A549 (cell line): ENCODE data around the gene TENT4A. TPM values are rescaled to one million over a fixed set of nuclear protein-coding genes. Genes with fewer than 3 reads are reported as not detected.

Experiments used
- ATAC-seq, 2 experiments: fragments of 200-7000 bp in 1 of 2; fragments of >200 bp in 1 of 2; cut with Nextera tagmentation in 1 of 2; cut with Tn5 transposase in 1 of 2; 3 replicates each; pipeline versions ENCODE4 v1.8.0 to v1.9.1; 2018 to 2020; ENCODE audit warnings: mild to moderate bottlenecking in 1 of 2, moderate library complexity in 1 of 2
- CTCF ChIA-PET: fragments of 300-600 bp; sonication (Branson Sonifier 250); formaldehyde crosslinking; extraction: SDS; loops from one replicate; lab custom pipeline; 2021; ENCODE audit warnings: antibody characterized with exemption, inconsistent platforms; lab: Yijun Ruan, JAX
- POLR2A ChIA-PET: fragments of 350-600 bp; formaldehyde crosslinking; extraction: SDS; loops from one replicate; lab custom pipeline; 2021; ENCODE audit warnings: antibody characterized with exemption, inconsistent platforms; lab: Yijun Ruan, JAX
- DNase-seq, 2 experiments: peaks; one replicate each; pipeline versions ENCODE4 v3.0.0 to v3.0.0-alpha.2; 2011 to 2016; ENCODE audit warnings: low read depth in 1 of 2, low spot score in 1 of 2
- FAIRE-seq: peaks from 2 replicates; lab custom pipeline; 2011; peaks lifted over from hg19 to GRCh38; lab: Jason Lieb, UNC
- H3K27ac ChIP-seq, 2 experiments: fragments of >200 bp; sonication (Bioruptor Twin); formaldehyde crosslinking; 3 replicates each; pipeline ENCODE4 v1.5.1; 2016 to 2017
- H3K4me1 ChIP-seq: fragments of >200 bp; sonication (Bioruptor Twin); formaldehyde crosslinking; 3 replicates; pipeline ENCODE4 v1.6.1; 2016
- H3K4me2 ChIP-seq: fragments of >200 bp; sonication (Bioruptor Twin); formaldehyde crosslinking; 3 replicates; pipeline ENCODE4 v1.6.1; 2016
- H3K4me3 ChIP-seq: fragments of >200 bp; sonication (Bioruptor Twin); formaldehyde crosslinking; 3 replicates; pipeline ENCODE4 v1.5.1; 2016
- H3K9me3 ChIP-seq: fragments of >200 bp; sonication (Bioruptor Twin); formaldehyde crosslinking; 3 replicates; pipeline ENCODE4 v1.6.1; 2016
- ATOH8 ChIP-seq: fragments of 250-450 bp; sonication (Bioruptor Pico); IDR thresholded peaks from 2 replicates; pipeline ENCODE4 v1.5.0; 2020; ENCODE audit warnings: low read depth, mild to moderate bottlenecking, moderate library complexity
- BHLHE40 ChIP-seq: IDR thresholded peaks from 2 replicates; pipeline ENCODE4 v1.6.1; 2012; ENCODE audit warnings: low read depth, low read length, inconsistent platforms
- CBX2 ChIP-seq: fragments of 200-600 bp; sonication (generic); IDR thresholded peaks from 2 replicates; pipeline ENCODE4 v1.6.1; 2016; ENCODE audit warnings: low read depth, mild to moderate bottlenecking, borderline replicate concordance
- CBX8 ChIP-seq: fragments of 200-600 bp; sonication (generic); IDR thresholded peaks from 2 replicates; pipeline ENCODE4 v1.6.1; 2016
- CHD2 ChIP-seq: fragments of 150-350 bp; IDR thresholded peaks from 2 replicates; pipeline ENCODE4 v1.6.1; 2014; ENCODE audit warnings: low read length; ENCODE audit not compliant: partially characterized antibody
- CTCF ChIP-seq: fragments of >200 bp; sonication (Bioruptor Twin); formaldehyde crosslinking; IDR thresholded peaks from 3 replicates; pipeline ENCODE4 v1.5.1; 2016
- EHMT2 ChIP-seq: fragments of 200-600 bp; sonication (generic); IDR thresholded peaks from 2 replicates; pipeline ENCODE4 v1.6.1; 2016; ENCODE audit warnings: antibody characterized with exemption, low read depth, mild to moderate bottlenecking, moderate library complexity
- ELK1 ChIP-seq: fragments of 150-350 bp; IDR thresholded peaks from 2 replicates; pipeline ENCODE4 v1.6.1; 2014; ENCODE audit warnings: low read depth, mild to moderate bottlenecking, low read length
- EP300 ChIP-seq, 2 experiments: fragments of >200 bp; sonication (Bioruptor Twin); formaldehyde crosslinking; IDR thresholded peaks; 2 replicates in 1 of 2; 3 replicates in 1 of 2; pipeline ENCODE4 v1.6.1; 2016 to 2017
- GATA3 ChIP-seq: IDR thresholded peaks from 2 replicates; pipeline ENCODE4 v1.6.1; 2012; ENCODE audit warnings: borderline replicate concordance
- HEYL ChIP-seq: fragments of 250-450 bp; sonication (Bioruptor Pico); IDR thresholded peaks from 2 replicates; pipeline ENCODE4 v1.8.0; 2021; ENCODE audit warnings: mild to moderate bottlenecking, moderate library complexity
- HMGXB4 ChIP-seq: fragments of 250-450 bp; sonication (Bioruptor Pico); IDR thresholded peaks from 2 replicates; pipeline ENCODE4 v1.5.0; 2021; ENCODE audit warnings: mild to moderate bottlenecking, moderate library complexity, borderline replicate concordance
- HOXA7 ChIP-seq: fragments of 250-450 bp; sonication (Bioruptor Pico); IDR thresholded peaks from 2 replicates; pipeline ENCODE4 v1.5.0; 2020; ENCODE audit warnings: mild to moderate bottlenecking, moderate library complexity
- HOXB13 ChIP-seq: fragments of 250-450 bp; sonication (Bioruptor Pico); IDR thresholded peaks from 2 replicates; pipeline ENCODE4 v1.5.0; 2020; ENCODE audit warnings: low read depth, mild to moderate bottlenecking, moderate library complexity
- JUN ChIP-seq, 2 experiments: fragments of >200 bp; sonication (Bioruptor Twin); formaldehyde crosslinking; IDR thresholded peaks; 2 replicates in 1 of 2; 3 replicates in 1 of 2; pipeline ENCODE4 v1.6.1; 2016 to 2017
- KDM1A ChIP-seq: fragments of 200-600 bp; sonication (generic); IDR thresholded peaks from 2 replicates; pipeline ENCODE4 v1.6.1; 2016; ENCODE audit warnings: low read depth, mild to moderate bottlenecking
- KDM5A ChIP-seq: fragments of 200-600 bp; sonication (generic); IDR thresholded peaks from 2 replicates; pipeline ENCODE4 v1.6.1; 2016; ENCODE audit warnings: antibody characterized with exemption, mild to moderate bottlenecking
- MAFK ChIP-seq: fragments of 450-650 bp; IDR thresholded peaks from 2 replicates; pipeline ENCODE4 v1.6.1; 2014; ENCODE audit not compliant: partially characterized antibody
- MAX ChIP-seq: IDR thresholded peaks from 2 replicates; pipeline ENCODE4 v1.6.1; 2012
- MYC ChIP-seq: IDR thresholded peaks from 2 replicates; pipeline ENCODE4 v1.6.1; 2012; ENCODE audit warnings: mild to moderate bottlenecking, inconsistent platforms, low read length, improper control_type of control experiment, borderline replicate concordance
- NFE2L2 ChIP-seq: fragments of 150-350 bp; conservative IDR thresholded peaks from 2 replicates; pipeline ENCODE4 v1.6.1; 2014; ENCODE audit warnings: low read length
- NPAS2 ChIP-seq: fragments of 250-450 bp; sonication (Bioruptor Pico); IDR thresholded peaks from 2 replicates; pipeline ENCODE4 v1.8.0; 2022; ENCODE audit warnings: mild to moderate bottlenecking, moderate library complexity, borderline replicate concordance
- NR3C1 ChIP-seq: fragments of >200 bp; sonication (Bioruptor Twin); formaldehyde crosslinking; IDR thresholded peaks from 3 replicates; pipeline ENCODE4 v1.6.1; 2017
- RCOR1 ChIP-seq: fragments of 150-350 bp; IDR thresholded peaks from 2 replicates; pipeline ENCODE4 v1.6.1; 2014; ENCODE audit warnings: antibody characterized with exemption, low read length, low read depth
- RFX5 ChIP-seq: fragments of 450-650 bp; IDR thresholded peaks from 2 replicates; pipeline ENCODE4 v1.7.1; 2014; ENCODE audit warnings: antibody characterized with exemption, mild to moderate bottlenecking, moderate library complexity
- RNF2 ChIP-seq: fragments of 200-600 bp; sonication (generic); IDR thresholded peaks from 2 replicates; pipeline ENCODE4 v1.6.1; 2016; ENCODE audit warnings: low read depth, mild to moderate bottlenecking, antibody characterized with exemption, moderate library complexity, borderline replicate concordance
- SMC3 ChIP-seq: fragments of >200 bp; sonication (Bioruptor Twin); formaldehyde crosslinking; IDR thresholded peaks from 3 replicates; pipeline ENCODE4 v1.6.1; 2018; ENCODE audit warnings: inconsistent platforms
- SREBF2 ChIP-seq: fragments of 450-650 bp; IDR thresholded peaks from 2 replicates; pipeline ENCODE4 v1.6.1; 2014; ENCODE audit warnings: mild to moderate bottlenecking, moderate library complexity
- TFCP2L1 ChIP-seq: fragments of 250-450 bp; sonication (Bioruptor Pico); IDR thresholded peaks from 2 replicates; pipeline ENCODE4 v1.5.0; 2021; ENCODE audit warnings: mild to moderate bottlenecking
- USF2 ChIP-seq: fragments of 450-650 bp; IDR thresholded peaks from 2 replicates; pipeline ENCODE4 v1.6.1; 2014; ENCODE audit warnings: antibody characterized with exemption
- ZSCAN20 ChIP-seq: fragments of 250-450 bp; sonication (Bioruptor Pico); IDR thresholded peaks from 2 replicates; pipeline ENCODE4 v1.8.0; 2022; ENCODE audit warnings: mild to moderate bottlenecking, moderate library complexity
- WGBS: methylation state at CpG from one replicate; pipeline ENCODE4 v1.1.6; 2017; ENCODE audit errors: missing lambda C conversion rate; 5-methylcytosine and 5-hydroxymethylcytosine counted together
- polyA plus RNA-seq, 4 experiments: library from polyadenylated mRNA; depleted of rRNA in 3 of 4; stranded (reverse); fragments of >200 nt; fragmentation: RNase III in 1 of 4; extraction: RNeasy Plus Mini Kit Qiagen cat#74134 plus additional on column Dnase treatment in 1 of 4; gene quantifications; 2 replicates in 3 of 4; 3 replicates in 1 of 4; pipeline ENCODE4 v1.2.3, GENCODE V29; 2011 to 2017

Gene TENT4A
- polyA plus RNA-seq, 2 of the 4 experiments (the other 2 are of a cell fraction), result 7.2 to 15.2 TPM

- no peak for TF ChIP-seq CTCF
Measured at GRCh38 chr5:6785861-6786180, 72.6 kb downstream of the TENT4A start (continued).

GRCh38 chr5:6786786-6787495 is 73.7 kb downstream of the TENT4A start:
- no peak overlapping the region for H3K4me3 ChIP-seq
- WGBS, result 82% methylated on average over 10 of the region's 10 CpGs
- FAIRE-seq (no peak), ATAC-seq (no peak), DNase-seq (no peak)
- H3K27ac ChIP-seq, result no peak overlapping the region
- no peaks in the 10 kb centered on the region for H3K4me1 ChIP-seq
- POLR2A ChIA-PET, result no interaction called here
- H3K4me2 ChIP-seq, result no peak overlapping the region
- CTCF ChIA-PET, result interaction anchor here (1.3 to 1.7 kb wide), 2 partner anchors 9 to 22 kb away, joined by 5 read pairs; no protein-coding TSS in a partner anchor
- no peaks in the 10 kb centered on the region for H3K9me3 ChIP-seq
- no peak for TF ChIP-seq KDM1A
- no peak for TF ChIP-seq HOXB13 (CRISPR knock-in tag)
- no peak for TF ChIP-seq HMGXB4 (CRISPR knock-in tag)
- TF ChIP-seq EHMT2, result no peak
- no peak for TF ChIP-seq CHD2
- TF ChIP-seq JUN (IDR thresholded peaks at IDR 0.05), result no peak
- TF ChIP-seq KDM5A, result no peak
- TF ChIP-seq TFCP2L1 (CRISPR knock-in tag), result no peak
- no peak for TF ChIP-seq NR3C1
- no peak for TF ChIP-seq HEYL (CRISPR knock-in tag)
- no peak for TF ChIP-seq SMC3
- no peak for TF ChIP-seq NPAS2 (CRISPR knock-in tag)
- TF ChIP-seq, all 56 proteins: peak for 0

- Histone ChIP-seq H3K9me3 (no peaks in the 10 kb centered on the region), H3K4me2 (no peak overlapping the region), H3K4me1 (no peaks in the 10 kb centered on the region), H3K4me3 (no peak overlapping the region), H3K27ac (no peak overlapping the region)
- no peak for TF ChIP-seq HOXA7
- no peak for TF ChIP-seq EP300 (IDR thresholded peaks at IDR 0.05)
- no peak for TF ChIP-seq NFE2L2
- TF ChIP-seq RNF2, result no peak
- no peak for TF ChIP-seq MAFK
- no peak for TF ChIP-seq RCOR1
- TF ChIP-seq SREBF2, result no peak
- TF ChIP-seq ATOH8 (CRISPR knock-in tag), result no peak
- TF ChIP-seq USF2, result no peak
- no peak for TF ChIP-seq CBX8
- no peak for TF ChIP-seq BHLHE40
- TF ChIP-seq NR3C1, result no peak
- no peak for TF ChIP-seq HOXB13 (CRISPR knock-in tag)
- no peak for TF ChIP-seq MYC
- TF ChIP-seq GATA3, result no peak
- no peak for TF ChIP-seq RFX5
- TF ChIP-seq MAX, result no peak
- no peak for TF ChIP-seq CBX2
- TF ChIP-seq ELK1, result no peak
- no peak for TF ChIP-seq ZSCAN20
- ChIA-PET CTCF (interaction anchor here (0.7 to 1.7 kb wide), 3 partner anchors 8 to 23 kb away, joined by 3 to 5 read pairs (median 5); no protein-coding TSS in a partner anchor), POLR2A (no interaction called here)
- no peak for FAIRE-seq
- no peak for ATAC-seq
- DNase-seq, result no peak
- WGBS, result 57% methylated on average over 4 of the region's 4 CpGs
Measured at GRCh38 chr5:6787941-6788340, 74.7 kb downstream of the TENT4A start.
